Activated CD8-positive, alpha-beta memory T cell treated with anti-CD3 and anti-CD28 coated beads, Interleukin-2, amount 50 U/mL, for 4 hours (primary cell): Measurements from ENCODE around the gene RFX6.
"Not testable (repeated sequence)": the region's sequence is repeated elsewhere in the genome, so short reads cannot be mapped to it uniquely, and the experiment has no call there.

ENCODE experiments used
- DNase-seq: peaks from one replicate; pipeline ENCODE4 v3.0.0-alpha.2; 2020

RFX6 gene

GRCh38 chr6:116876635-116877611 is at the start of gene RFX6:
Gene RFX6, plus strand, starts transcription at chr6:116877242. Its CDS starts 34 bp downstream, at chr6:116877276.
- DNase-seq, result no peak

- DNase-seq, result no peak
Measured at GRCh38 chr6:116827561-116828240, 49.3 kb upstream of the RFX6 start.

GRCh38 chr6:116828983-116829382 is 48.1 kb upstream of the RFX6 start, which contains the start of gene GPRC6A:
Gene GPRC6A, minus strand, starts transcription at chr6:116829083. Its CDS starts 70 bp downstream, at chr6:116829013.
- DNase-seq, result no peak

- not testable (repeated sequence) for DNase-seq
Measured at GRCh38 chr6:116834526-116834925, 42.5 kb upstream of the RFX6 start.

GRCh38 chr6:116836606-116837342 is 40.3 kb upstream of the RFX6 start:
- DNase-seq, result no peak

GRCh38 chr6:116840091-116840490 is 37.0 kb upstream of the RFX6 start:
- no peak for DNase-seq

- DNase-seq, result no peak
Measured at GRCh38 chr6:116842459-116842858, 34.6 kb upstream of the RFX6 start.

- DNase-seq, result no peak
Measured at GRCh38 chr6:116847227-116847626, 29.8 kb upstream of the RFX6 start.

- no peak for DNase-seq
Measured at GRCh38 chr6:116858060-116858459, 19.0 kb upstream of the RFX6 start.

GRCh38 chr6:116859264-116859663 is 17.8 kb upstream of the RFX6 start:
- no peak for DNase-seq

- DNase-seq, result no peak
Measured at GRCh38 chr6:116866281-116866871, 10.7 kb upstream of the RFX6 start.

GRCh38 chr6:116872771-116873170 is 4.3 kb upstream of the RFX6 start:
- no peak for DNase-seq

GRCh38 chr6:116876107-116876506 is 935 bp upstream of the RFX6 start:
- no peak for DNase-seq

- no peak for DNase-seq
Measured at GRCh38 chr6:116877743-116878142, 701 bp downstream of the RFX6 start.

- DNase-seq, result no peak
Measured at GRCh38 chr6:116881236-116881635, 4.2 kb downstream of the RFX6 start.

GRCh38 chr6:116883005-116883404 is 6.0 kb downstream of the RFX6 start:
- no peak for DNase-seq

- DNase-seq, result no peak
Measured at GRCh38 chr6:116884530-116884929, 7.5 kb downstream of the RFX6 start.

GRCh38 chr6:116887168-116887567 is 10.1 kb downstream of the RFX6 start:
- no peak for DNase-seq

- no peak for DNase-seq
Measured at GRCh38 chr6:116887894-116888293, 10.9 kb downstream of the RFX6 start.

GRCh38 chr6:116888732-116889360 is 11.8 kb downstream of the RFX6 start:
- no peak for DNase-seq

GRCh38 chr6:116894669-116895068 is 17.6 kb downstream of the RFX6 start:
- no peak for DNase-seq

- DNase-seq, result no peak
Measured at GRCh38 chr6:116895935-116896334, 18.9 kb downstream of the RFX6 start.
